Endothelial cell of hepatic sinusoid (primary cell): ENCODE results near the gene HSPB6.

ENCODE experiments used
- in situ Hi-C: cut with HindIII; loops from 2 replicates; pipeline ENCODE4 v1.10.0; 2017; ENCODE audit warnings: low sequenced_read_pairs

The HSPB6 gene

DNA sequence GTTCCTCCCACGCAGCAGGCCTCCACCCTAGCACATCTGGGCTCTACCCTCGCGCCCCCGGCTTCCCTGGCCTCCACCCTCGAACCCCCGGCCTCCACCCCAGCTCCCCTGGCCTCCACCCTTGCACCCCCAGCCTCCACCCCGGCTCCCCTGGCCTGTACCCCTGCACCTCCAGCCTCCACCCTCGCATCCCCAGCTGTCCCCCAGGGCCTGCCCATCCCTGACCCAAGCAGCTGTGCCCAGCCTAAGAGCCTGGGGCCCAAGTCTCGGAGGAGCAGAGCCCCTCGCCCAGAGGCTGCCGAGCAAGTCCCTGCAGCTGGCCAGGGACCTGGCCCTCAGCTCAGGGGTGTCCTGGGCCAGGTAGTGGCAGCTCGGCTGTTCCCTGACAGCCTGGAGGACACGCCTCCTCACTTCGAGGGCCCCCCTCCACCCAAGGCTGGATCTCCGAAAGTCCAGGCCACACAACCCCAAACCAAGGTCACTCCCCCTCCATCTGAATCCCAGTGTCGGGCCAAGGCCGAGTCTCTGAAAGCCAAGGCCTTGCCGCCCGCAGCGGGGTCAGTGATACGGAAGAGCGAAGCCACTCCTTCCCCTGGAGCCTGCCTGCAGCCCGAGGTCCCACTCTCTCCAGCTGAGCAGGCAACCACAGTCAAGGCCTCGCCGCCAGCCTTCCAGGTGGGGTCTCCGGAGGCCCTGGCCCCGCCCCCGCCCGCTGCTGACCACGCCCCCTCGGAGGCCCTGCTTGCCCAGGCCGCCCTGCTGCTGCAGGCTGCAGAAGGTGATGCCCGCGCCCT, 10.7 kb upstream of the HSPB6 start:
- in situ Hi-C loops, result no loop called here

GRCh38 chr19:35766571-35767104, 9.8 kb upstream of the HSPB6 start:
- in situ Hi-C loops, result no loop called here

DNA sequence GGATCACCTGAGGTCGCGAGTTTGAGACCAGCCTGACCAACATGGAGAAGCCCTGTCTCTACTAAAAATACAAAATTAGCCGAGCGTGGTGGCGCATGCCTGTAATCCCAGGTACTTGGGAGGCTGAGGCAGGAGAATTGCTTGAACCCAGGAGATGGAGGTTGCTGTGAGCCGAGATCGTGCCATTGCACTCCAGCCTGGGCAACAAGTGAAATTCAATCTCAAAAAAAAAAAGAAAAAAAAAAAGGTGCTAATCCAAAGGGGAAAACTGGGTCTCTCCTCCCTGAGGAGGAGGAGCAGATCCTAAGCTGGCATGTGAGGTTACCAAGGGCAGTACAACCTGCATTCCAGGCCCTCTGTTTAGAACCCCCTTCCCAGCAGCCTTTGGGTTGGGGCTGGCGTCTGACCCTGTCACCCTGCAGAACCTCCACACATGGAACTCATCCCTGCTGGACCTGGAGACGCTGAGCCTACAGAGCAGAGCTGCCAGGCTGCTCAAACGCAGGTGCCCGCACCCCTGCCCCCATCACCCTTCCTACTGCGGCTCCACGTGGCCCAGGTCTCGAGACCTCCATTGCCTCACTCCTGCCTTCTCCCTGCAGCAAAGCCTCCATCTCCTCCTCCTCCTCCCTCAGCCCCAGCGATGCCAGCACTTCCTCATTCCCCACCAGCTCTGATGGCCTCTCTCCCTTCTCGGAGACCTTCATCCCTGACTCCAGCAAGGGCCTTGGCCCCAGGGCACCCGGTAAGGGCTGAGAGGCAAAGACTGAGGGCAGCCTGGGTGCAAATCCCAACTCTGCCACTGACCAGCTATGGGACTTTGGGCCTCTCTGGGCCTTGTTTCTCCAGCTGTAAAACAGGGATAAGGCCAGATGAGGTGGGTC, 7.8 kb upstream of the HSPB6 start:
- in situ Hi-C loops, result no loop called here

GRCh38 chr19:35760711-35761349, 4.0 kb upstream of the HSPB6 start:
- in situ Hi-C loops, result no loop called here

- in situ Hi-C loops, result no loop called here
Observed at GRCh38 chr19:35759697-35760096, 2.9 kb upstream of the HSPB6 start.

GRCh38 chr19:35757749-35758608, 1.1 kb upstream of the HSPB6 start, which contains the start of gene PROSER3:
PROSER3 (plus strand) TSS chr19:35758176; CDS start chr19:35758216, 40 bp downstream.
- in situ Hi-C loops, result no loop called here

DNA sequence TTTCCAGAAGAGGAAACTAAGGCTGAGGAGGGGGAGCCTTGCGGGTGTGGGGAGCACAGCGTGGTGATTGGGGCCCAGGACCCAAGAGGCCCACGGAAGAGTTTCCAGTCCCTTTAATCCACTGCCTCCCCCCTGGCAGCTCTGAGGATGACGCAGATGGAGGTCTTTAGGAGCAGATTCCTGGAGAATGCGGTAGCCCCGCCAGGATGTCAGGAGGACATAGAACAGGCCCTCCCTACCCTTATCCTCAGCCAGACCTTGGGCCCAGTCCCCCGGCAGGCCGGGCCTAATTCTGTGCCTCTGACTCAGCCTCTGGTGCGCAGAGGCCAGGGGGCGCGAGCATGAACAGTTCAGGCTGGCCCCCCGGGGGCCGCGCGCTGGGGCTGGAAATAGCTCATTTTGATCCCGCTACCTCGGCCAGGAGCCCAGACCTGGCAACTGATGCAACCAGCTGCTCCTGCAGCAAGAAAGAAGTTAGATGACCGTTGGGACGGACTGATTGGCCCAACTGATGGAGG, 461 bp upstream of the HSPB6 start:
- in situ Hi-C loops, result no loop called here

DNA sequence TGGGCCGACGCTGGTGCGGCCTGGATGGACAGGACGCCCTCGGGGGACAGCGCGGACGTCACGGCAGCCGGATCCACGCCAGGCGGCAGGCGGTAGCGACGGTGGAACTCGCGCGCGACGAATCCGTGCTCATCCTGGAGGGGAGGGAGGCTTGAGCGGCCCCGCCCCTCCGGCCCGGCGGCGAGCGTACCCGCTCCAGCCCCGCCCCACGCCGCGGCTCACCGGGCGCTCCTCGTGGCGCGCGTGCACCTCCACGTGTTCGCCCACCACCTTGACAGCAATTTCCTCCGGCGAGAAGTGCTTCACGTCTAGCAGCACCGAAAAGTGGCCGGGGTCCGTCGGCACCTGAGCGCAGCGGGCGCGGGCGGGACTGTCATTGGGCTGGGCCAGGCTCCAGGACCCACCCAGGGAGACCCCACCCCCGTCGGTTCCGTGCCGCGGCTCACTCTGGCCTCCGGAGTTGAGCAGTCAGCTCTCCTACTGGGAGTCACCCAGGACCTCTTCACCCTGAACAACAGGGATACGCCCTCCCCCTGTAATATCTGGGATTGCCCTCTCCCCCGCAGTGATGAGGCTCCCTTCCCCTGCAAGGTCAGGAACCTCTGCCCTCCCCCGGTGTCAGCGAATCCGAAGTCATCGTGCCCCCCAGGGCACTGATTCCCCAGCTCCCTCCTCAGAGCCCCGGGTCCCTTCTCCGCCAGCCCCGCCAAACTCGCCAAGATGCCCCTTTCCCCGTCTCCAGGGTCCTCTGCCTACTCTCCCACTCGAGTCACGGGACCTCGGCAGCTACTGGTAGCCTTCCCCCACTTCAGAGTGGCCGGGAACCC, 1.1 kb downstream of the HSPB6 start:
- in situ Hi-C loops, result no loop called here

- in situ Hi-C loops, result no loop called here
Observed at GRCh38 chr19:35755131-35755549, 1.7 kb downstream of the HSPB6 start.

DNA sequence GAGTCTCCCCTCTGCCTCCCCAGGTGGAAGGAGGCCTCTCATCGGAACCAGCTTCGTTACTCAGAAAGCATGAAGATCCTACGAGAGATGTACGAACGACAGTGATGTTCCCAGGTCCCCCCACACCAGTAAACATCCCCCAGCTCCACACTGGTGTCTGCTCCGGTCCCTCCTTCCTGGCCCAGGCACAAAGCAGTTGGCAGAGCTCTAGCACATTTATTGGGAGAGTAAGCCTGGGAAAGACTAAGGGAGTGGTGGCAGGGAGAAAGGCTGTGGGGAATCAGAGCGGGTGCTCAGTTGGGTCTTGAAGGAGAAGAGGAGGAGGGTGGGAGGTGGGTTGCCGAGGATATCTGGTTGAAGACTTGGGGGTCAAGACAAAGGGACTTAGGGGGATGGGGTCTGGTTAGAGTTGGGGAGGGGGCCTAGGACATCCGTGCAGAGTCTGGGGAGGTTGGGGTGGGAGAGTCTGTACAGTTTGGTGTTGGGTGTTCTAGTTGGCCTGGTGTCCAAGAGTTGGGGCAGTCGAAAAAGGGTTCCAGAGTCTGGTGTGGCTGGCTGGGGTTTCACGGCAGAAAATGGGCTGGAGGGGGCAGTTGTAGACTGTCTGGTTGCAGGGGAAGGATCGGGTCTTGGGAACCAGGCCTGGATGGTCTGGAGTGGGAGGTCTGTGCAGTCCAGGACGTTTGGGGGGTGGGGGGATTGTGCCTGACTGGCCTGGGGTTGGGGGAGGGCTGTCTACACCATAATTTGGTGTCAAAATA, 2.3 kb downstream of the HSPB6 start:
- in situ Hi-C loops, result no loop called here

DNA sequence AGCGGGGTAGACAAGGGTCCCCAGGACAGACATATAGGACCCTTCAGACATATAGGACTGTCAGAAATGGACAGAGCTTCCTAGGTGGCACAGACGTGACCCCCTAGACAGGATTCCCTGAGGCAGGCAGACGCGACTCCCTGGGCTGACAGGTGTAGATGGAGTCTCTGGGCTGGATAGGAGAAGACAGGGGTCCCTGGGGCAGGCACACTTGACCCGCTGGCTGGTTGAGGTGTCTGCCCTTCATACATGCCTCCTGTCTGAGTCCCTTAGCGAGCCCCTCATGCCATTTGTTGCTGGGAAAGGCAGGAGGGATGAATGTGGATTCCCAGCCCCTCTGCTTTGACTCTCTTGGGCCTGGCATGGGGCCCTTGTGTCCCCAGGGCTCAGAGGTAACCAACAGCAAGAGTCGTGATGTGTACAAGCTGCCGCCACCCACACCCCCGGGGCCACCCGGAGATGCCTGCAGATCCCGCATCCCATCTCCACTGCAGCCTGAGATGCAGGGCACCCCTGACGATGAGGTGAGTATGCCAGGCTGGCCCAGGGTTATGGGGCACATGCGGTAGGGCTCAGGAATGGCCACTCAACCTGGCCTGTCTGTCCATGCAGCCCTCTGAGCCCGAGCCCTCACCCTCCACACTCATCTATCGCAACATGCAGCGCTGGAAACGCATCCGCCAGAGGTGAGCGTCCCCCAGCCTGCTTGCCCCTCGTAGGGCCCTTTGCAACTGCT, 3.0 kb downstream of the HSPB6 start:
- in situ Hi-C loops, result no loop called here

DNA sequence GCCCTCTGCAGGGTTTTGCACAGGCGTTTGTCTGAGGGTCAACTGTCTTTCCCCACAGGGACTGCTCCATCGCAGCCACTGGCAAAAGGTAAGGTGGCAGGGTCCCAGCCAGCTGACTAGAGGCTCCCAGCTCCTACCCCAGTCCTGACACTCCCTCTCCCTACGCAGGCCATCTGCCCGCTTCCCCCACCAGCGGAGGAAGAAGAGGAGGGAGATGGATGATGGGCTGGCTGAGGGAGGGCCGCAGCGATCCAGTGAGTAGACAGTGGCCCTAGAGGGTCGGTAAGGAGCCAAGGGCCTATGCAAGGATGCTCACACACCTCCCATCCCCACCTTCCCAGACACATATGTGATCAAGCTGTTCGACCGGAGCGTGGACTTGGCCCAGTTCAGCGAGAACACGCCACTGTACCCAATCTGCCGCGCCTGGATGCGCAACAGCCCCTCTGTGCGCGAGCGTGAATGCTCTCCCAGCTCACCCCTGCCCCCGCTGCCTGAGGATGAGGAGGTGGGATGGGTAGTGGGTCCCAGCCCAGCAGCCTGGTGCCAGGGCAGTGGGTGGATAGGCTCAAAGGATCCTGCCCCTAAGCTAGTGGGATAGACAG, 4.0 kb downstream of the HSPB6 start:
- in situ Hi-C loops, result no loop called here

DNA sequence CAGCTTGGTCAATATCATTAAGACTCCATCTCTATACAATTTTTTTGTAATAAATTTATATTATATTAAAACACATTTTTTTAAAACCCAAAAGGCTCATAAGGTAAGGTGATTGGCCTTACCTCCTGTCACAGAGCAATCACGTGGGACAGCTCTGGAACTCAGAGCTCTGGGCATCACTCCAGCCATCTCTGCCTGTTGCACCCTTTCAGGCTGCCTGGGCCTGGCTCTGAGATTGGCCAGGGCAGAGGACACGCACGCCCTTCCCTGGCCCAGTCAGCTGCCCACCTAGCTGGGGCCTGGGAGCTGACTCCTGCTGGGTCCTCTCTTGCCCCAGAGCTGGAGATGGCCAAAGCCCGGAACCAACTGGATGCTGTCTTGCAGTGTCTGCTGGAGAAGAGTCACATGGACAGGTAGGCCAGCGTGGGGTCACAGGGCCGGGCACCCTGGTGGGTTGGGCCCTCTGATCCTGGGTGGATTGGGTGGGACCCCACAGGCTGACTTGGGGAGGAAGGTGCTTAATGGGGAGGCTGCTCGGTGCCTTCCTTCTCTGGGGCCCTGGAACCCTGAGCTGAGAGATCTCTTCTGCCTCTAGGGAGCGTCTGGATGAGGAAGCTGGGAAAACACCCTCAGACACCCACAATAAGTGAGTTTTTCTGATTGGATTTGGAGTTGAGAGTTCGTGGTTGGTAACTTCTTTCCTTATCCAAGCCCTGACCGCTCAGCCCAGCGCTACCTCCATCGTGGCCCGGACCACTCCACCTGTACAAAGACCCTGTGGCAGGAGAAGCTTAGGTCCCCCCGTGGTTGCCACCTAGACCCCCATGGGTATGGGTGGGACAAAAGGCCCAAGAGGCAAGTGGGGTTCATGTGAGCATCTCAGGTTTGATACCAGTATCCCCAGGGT, 4.7 kb downstream of the HSPB6 start:
- in situ Hi-C loops, result no loop called here

DNA sequence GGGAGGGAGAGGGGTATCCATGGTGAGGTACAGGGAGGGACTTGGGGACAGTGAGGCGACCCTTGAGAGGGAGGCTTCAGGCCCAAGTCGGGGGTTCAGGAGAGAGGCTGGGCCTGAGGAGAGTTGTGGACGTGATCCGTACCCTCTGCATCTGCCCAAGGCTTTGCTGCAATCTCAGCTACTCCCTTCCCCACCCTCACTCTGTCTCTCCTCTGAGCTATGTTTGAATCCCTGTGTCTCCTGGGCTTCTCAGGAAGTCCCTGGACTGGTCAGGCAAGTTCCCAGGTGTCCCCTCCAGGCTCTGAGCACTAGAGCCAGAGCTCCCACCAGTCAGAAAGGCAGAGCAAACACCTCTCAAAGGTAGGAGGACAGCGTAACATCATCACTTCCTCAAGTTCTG, 6.7 kb downstream of the HSPB6 start:
- in situ Hi-C loops, result no loop called here

GRCh38 chr19:35748106-35749020, 8.5 kb downstream of the HSPB6 start, which contains the start of gene LIN37:
LIN37 (plus strand) TSS chr19:35748576; CDS start chr19:35748725, 149 bp downstream.
- in situ Hi-C loops, result no loop called here
